GM18507 (cell line): ENCODE results near the gene TMPO.
"Not testable (repeated sequence)": the region's sequence is repeated elsewhere in the genome, so short reads cannot be mapped to it uniquely, and the experiment has no call there.

Source experiments
- DNase-seq: peaks from one replicate; pipeline ENCODE4 v3.0.0; 2011; ENCODE audit warnings: low read depth; ENCODE audit not compliant: insufficient read length; ENCODE audit errors: extremely low spot score
- FAIRE-seq: peaks from 2 replicates; lab custom pipeline; 2011; peaks lifted over from hg19 to GRCh38; lab: Jason Lieb, UNC

TMPO gene

GRCh38 chr12:98504368-98504617, 11.1 kb upstream of the TMPO start:
- FAIRE-seq (no peak), DNase-seq (no peak)

GRCh38 chr12:98509063-98509462, 6.3 kb upstream of the TMPO start:
- DNase-seq, result no peak
- no peak for FAIRE-seq

GRCh38 chr12:98511806-98512205, 3.6 kb upstream of the TMPO start:
- FAIRE-seq, DNase-seq: not testable (repeated sequence)

- FAIRE-seq (peak; percentile 56), DNase-seq (no peak)
Observed at GRCh38 chr12:98513379-98514322, 1.7 kb upstream of the TMPO start.

GRCh38 chr12:98514982-98515286, 456 bp upstream of the TMPO start:
- FAIRE-seq, result no peak
- DNase-seq, result no peak

- DNase-seq (peak; percentile 65), FAIRE-seq (peak; percentile 90)
Observed at GRCh38 chr12:98516111-98516873, 902 bp downstream of the TMPO start.

GRCh38 chr12:98519257-98519907, 4.0 kb downstream of the TMPO start:
- FAIRE-seq, result no peak
- no peak for DNase-seq

- no peak for DNase-seq
- FAIRE-seq, result no peak
Observed at GRCh38 chr12:98530068-98530467, 14.7 kb downstream of the TMPO start.

- no peak for DNase-seq
- peak; percentile 54 for FAIRE-seq
Observed at GRCh38 chr12:98532687-98533304, 17.4 kb downstream of the TMPO start.

- no peak for FAIRE-seq
- DNase-seq, result no peak
Observed at GRCh38 chr12:98533723-98534251, 18.4 kb downstream of the TMPO start.

GRCh38 chr12:98538031-98538430, 22.6 kb downstream of the TMPO start:
- FAIRE-seq (no peak), DNase-seq (no peak)

- FAIRE-seq (peak; percentile 57), DNase-seq (no peak)
Observed at GRCh38 chr12:98543701-98544100, 28.3 kb downstream of the TMPO start.

GRCh38 chr12:98544751-98545150, 29.4 kb downstream of the TMPO start:
- FAIRE-seq (no peak), DNase-seq (no peak)

GRCh38 chr12:98549371-98550110, 34.2 kb downstream of the TMPO start:
- FAIRE-seq (peak; percentile 50), DNase-seq (no peak)

GRCh38 chr12:98551787-98552186, 36.4 kb downstream of the TMPO start:
- DNase-seq (no peak), FAIRE-seq (no peak)

GRCh38 chr12:98558097-98558496, 42.7 kb downstream of the TMPO start:
- not testable (repeated sequence) for FAIRE-seq

GRCh38 chr12:98559666-98560065, 44.3 kb downstream of the TMPO start:
- no peak for FAIRE-seq

More at GRCh38 chr12:98558097-98558496, 42.7 kb downstream of the TMPO start:
- DNase-seq, result not testable (repeated sequence)

GRCh38 chr12:98561846-98562245, 46.5 kb downstream of the TMPO start:
- FAIRE-seq, result no peak
- DNase-seq, result no peak

More at GRCh38 chr12:98559666-98560065, 44.3 kb downstream of the TMPO start:
- no peak for DNase-seq

- no peak for FAIRE-seq
- no peak for DNase-seq
Observed at GRCh38 chr12:98572010-98572409, 56.6 kb downstream of the TMPO start.
